A549 (cell line): ENCODE measurements around the gene ANKRD12. TPM values are rescaled to one million over a fixed set of nuclear protein-coding genes. Genes with fewer than 3 reads are reported as not detected.

Experiments
- ATAC-seq, 2 experiments: fragments of 200-7000 bp in 1 of 2; fragments of >200 bp in 1 of 2; cut with Nextera tagmentation in 1 of 2; cut with Tn5 transposase in 1 of 2; 3 replicates each; pipeline versions ENCODE4 v1.8.0 to v1.9.1; 2018 to 2020; ENCODE audit warnings: mild to moderate bottlenecking in 1 of 2, moderate library complexity in 1 of 2
- CTCF ChIA-PET: fragments of 300-600 bp; sonication (Branson Sonifier 250); formaldehyde crosslinking; extraction: SDS; loops from one replicate; lab custom pipeline; 2021; ENCODE audit warnings: antibody characterized with exemption, inconsistent platforms; lab: Yijun Ruan, JAX
- POLR2A ChIA-PET: fragments of 350-600 bp; formaldehyde crosslinking; extraction: SDS; loops from one replicate; lab custom pipeline; 2021; ENCODE audit warnings: antibody characterized with exemption, inconsistent platforms; lab: Yijun Ruan, JAX
- DNase-seq, 2 experiments: peaks; one replicate each; pipeline versions ENCODE4 v3.0.0 to v3.0.0-alpha.2; 2011 to 2016; ENCODE audit warnings: low read depth in 1 of 2, low spot score in 1 of 2
- FAIRE-seq: peaks from 2 replicates; lab custom pipeline; 2011; peaks lifted over from hg19 to GRCh38; lab: Jason Lieb, UNC
- H3K27ac ChIP-seq, 2 experiments: fragments of >200 bp; sonication (Bioruptor Twin); formaldehyde crosslinking; 3 replicates each; pipeline ENCODE4 v1.5.1; 2016 to 2017
- H3K4me1 ChIP-seq: fragments of >200 bp; sonication (Bioruptor Twin); formaldehyde crosslinking; 3 replicates; pipeline ENCODE4 v1.6.1; 2016
- H3K4me2 ChIP-seq: fragments of >200 bp; sonication (Bioruptor Twin); formaldehyde crosslinking; 3 replicates; pipeline ENCODE4 v1.6.1; 2016
- H3K4me3 ChIP-seq: fragments of >200 bp; sonication (Bioruptor Twin); formaldehyde crosslinking; 3 replicates; pipeline ENCODE4 v1.5.1; 2016
- H3K9me3 ChIP-seq: fragments of >200 bp; sonication (Bioruptor Twin); formaldehyde crosslinking; 3 replicates; pipeline ENCODE4 v1.6.1; 2016
- BHLHE40 ChIP-seq: IDR thresholded peaks from 2 replicates; pipeline ENCODE4 v1.6.1; 2012; ENCODE audit warnings: low read depth, low read length, inconsistent platforms
- CBX2 ChIP-seq: fragments of 200-600 bp; sonication (generic); IDR thresholded peaks from 2 replicates; pipeline ENCODE4 v1.6.1; 2016; ENCODE audit warnings: low read depth, mild to moderate bottlenecking, borderline replicate concordance
- CHD2 ChIP-seq: fragments of 150-350 bp; IDR thresholded peaks from 2 replicates; pipeline ENCODE4 v1.6.1; 2014; ENCODE audit warnings: low read length; ENCODE audit not compliant: partially characterized antibody
- CHD4 ChIP-seq: fragments of 200-600 bp; sonication (generic); IDR thresholded peaks from 2 replicates; pipeline ENCODE4 v1.6.1; 2016; ENCODE audit warnings: antibody characterized with exemption, mild to moderate bottlenecking, borderline replicate concordance
- EHF ChIP-seq: fragments of 250-450 bp; sonication (Bioruptor Pico); IDR thresholded peaks from 2 replicates; pipeline ENCODE4 v1.5.0; 2020; ENCODE audit warnings: mild to moderate bottlenecking
- EP300 ChIP-seq, 2 experiments: fragments of >200 bp; sonication (Bioruptor Twin); formaldehyde crosslinking; IDR thresholded peaks; 2 replicates in 1 of 2; 3 replicates in 1 of 2; pipeline ENCODE4 v1.6.1; 2016 to 2017
- HDAC2 ChIP-seq: fragments of 200-600 bp; sonication (generic); IDR thresholded peaks from 2 replicates; pipeline ENCODE4 v1.6.1; 2016
- JUN ChIP-seq, 2 experiments: fragments of >200 bp; sonication (Bioruptor Twin); formaldehyde crosslinking; IDR thresholded peaks; 2 replicates in 1 of 2; 3 replicates in 1 of 2; pipeline ENCODE4 v1.6.1; 2016 to 2017
- KDM1A ChIP-seq: fragments of 200-600 bp; sonication (generic); IDR thresholded peaks from 2 replicates; pipeline ENCODE4 v1.6.1; 2016; ENCODE audit warnings: low read depth, mild to moderate bottlenecking
- KDM5A ChIP-seq: fragments of 200-600 bp; sonication (generic); IDR thresholded peaks from 2 replicates; pipeline ENCODE4 v1.6.1; 2016; ENCODE audit warnings: antibody characterized with exemption, mild to moderate bottlenecking
- MAFK ChIP-seq: fragments of 450-650 bp; IDR thresholded peaks from 2 replicates; pipeline ENCODE4 v1.6.1; 2014; ENCODE audit not compliant: partially characterized antibody
- MYC ChIP-seq: IDR thresholded peaks from 2 replicates; pipeline ENCODE4 v1.6.1; 2012; ENCODE audit warnings: mild to moderate bottlenecking, inconsistent platforms, low read length, improper control_type of control experiment, borderline replicate concordance
- NFE2L2 ChIP-seq: fragments of 150-350 bp; conservative IDR thresholded peaks from 2 replicates; pipeline ENCODE4 v1.6.1; 2014; ENCODE audit warnings: low read length
- NPAS2 ChIP-seq: fragments of 250-450 bp; sonication (Bioruptor Pico); IDR thresholded peaks from 2 replicates; pipeline ENCODE4 v1.8.0; 2022; ENCODE audit warnings: mild to moderate bottlenecking, moderate library complexity, borderline replicate concordance
- NR3C1 ChIP-seq: fragments of >200 bp; sonication (Bioruptor Twin); formaldehyde crosslinking; IDR thresholded peaks from 3 replicates; pipeline ENCODE4 v1.6.1; 2017
- RARB ChIP-seq: fragments of 250-450 bp; sonication (Bioruptor Pico); IDR thresholded peaks from 2 replicates; pipeline ENCODE4 v1.8.0; 2021; ENCODE audit warnings: mild to moderate bottlenecking, moderate library complexity
- REST ChIP-seq: fragments of 200-600 bp; sonication (generic); IDR thresholded peaks from 2 replicates; pipeline ENCODE4 v1.6.1; 2016; ENCODE audit warnings: antibody characterized with exemption, mild to moderate bottlenecking, moderate library complexity
- SREBF2 ChIP-seq: fragments of 450-650 bp; IDR thresholded peaks from 2 replicates; pipeline ENCODE4 v1.6.1; 2014; ENCODE audit warnings: mild to moderate bottlenecking, moderate library complexity
- TFCP2L1 ChIP-seq: fragments of 250-450 bp; sonication (Bioruptor Pico); IDR thresholded peaks from 2 replicates; pipeline ENCODE4 v1.5.0; 2021; ENCODE audit warnings: mild to moderate bottlenecking
- ZC3H11A ChIP-seq: fragments of 450-650 bp; IDR thresholded peaks from 2 replicates; pipeline ENCODE4 v1.6.1; 2014; ENCODE audit warnings: antibody characterized with exemption, mild to moderate bottlenecking
- ZFP36 ChIP-seq: fragments of 450-650 bp; IDR thresholded peaks from 2 replicates; pipeline ENCODE4 v1.6.1; 2014; ENCODE audit warnings: borderline replicate concordance; ENCODE audit not compliant: partially characterized antibody
- WGBS: methylation state at CpG from one replicate; pipeline ENCODE4 v1.1.6; 2017; ENCODE audit errors: missing lambda C conversion rate; 5-methylcytosine and 5-hydroxymethylcytosine counted together
- polyA plus RNA-seq, 4 experiments: library from polyadenylated mRNA; depleted of rRNA in 3 of 4; stranded (reverse); fragments of >200 nt; fragmentation: RNase III in 1 of 4; extraction: RNeasy Plus Mini Kit Qiagen cat#74134 plus additional on column Dnase treatment in 1 of 4; gene quantifications; 2 replicates in 3 of 4; 3 replicates in 1 of 4; pipeline ENCODE4 v1.2.3, GENCODE V29; 2011 to 2017
- TF ChIP-seq, protein P1 (sequence below): fragments of 450-650 bp; IDR thresholded peaks from 2 replicates; pipeline ENCODE4 v1.6.1; 2014; ENCODE audit warnings: antibody characterized with exemption
- TF ChIP-seq, protein P2 (sequence below): fragments of >200 bp; sonication (Bioruptor Twin); formaldehyde crosslinking; IDR thresholded peaks from 3 replicates; pipeline ENCODE4 v1.5.1; 2016
- TF ChIP-seq, protein P3 (sequence below): fragments of 250-450 bp; sonication (Bioruptor Pico); IDR thresholded peaks from 2 replicates; pipeline ENCODE4 v1.5.0; 2021; ENCODE audit warnings: mild to moderate bottlenecking, moderate library complexity, borderline replicate concordance
- TF ChIP-seq, protein P4 (sequence below): IDR thresholded peaks from 2 replicates; pipeline ENCODE4 v1.6.1; 2012

The ANKRD12 gene
- polyA plus RNA-seq, 2 of the 4 experiments (the other 2 are of a cell fraction): 2.7 to 7.3 TPM

GRCh38 chr18:9156604-9157249 is 20.1 kb downstream of the ANKRD12 start:
- Histone ChIP-seq H3K4me1 (peaks cover 20% of the 10 kb centered on the region; the same call in 2 of the 3 replicates), H3K27ac (no peak overlapping the region), H3K9me3 (no peaks in the 10 kb centered on the region), H3K4me2 (no peak overlapping the region)
- ChIA-PET POLR2A (no interaction called here), CTCF (interaction anchor here (0.7 to 1.3 kb wide), 2 partner anchors 9 to 502 kb away, joined by 3 read pairs; no protein-coding TSS in a partner anchor)
- DNase-seq (no peak), ATAC-seq (no peak), FAIRE-seq (no peak)
- WGBS: 87% methylated on average over 4 of the region's 4 CpGs
- TF ChIP-seq, protein P1, sequence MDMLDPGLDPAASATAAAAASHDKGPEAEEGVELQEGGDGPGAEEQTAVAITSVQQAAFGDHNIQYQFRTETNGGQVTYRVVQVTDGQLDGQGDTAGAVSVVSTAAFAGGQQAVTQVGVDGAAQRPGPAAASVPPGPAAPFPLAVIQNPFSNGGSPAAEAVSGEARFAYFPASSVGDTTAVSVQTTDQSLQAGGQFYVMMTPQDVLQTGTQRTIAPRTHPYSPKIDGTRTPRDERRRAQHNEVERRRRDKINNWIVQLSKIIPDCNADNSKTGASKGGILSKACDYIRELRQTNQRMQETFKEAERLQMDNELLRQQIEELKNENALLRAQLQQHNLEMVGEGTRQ: no peak
- TF ChIP-seq ZFP36 (no peak), TFCP2L1 (CRISPR knock-in tag) (no peak), EHF (CRISPR knock-in tag) (no peak), RARB (CRISPR knock-in tag) (no peak), CHD4 (no peak), BHLHE40 (no peak), JUN (IDR thresholded peaks at IDR 0.05) (no peak), ZC3H11A (no peak), MYC (no peak), KDM5A (no peak), NFE2L2 (no peak), NPAS2 (no peak), EP300 (IDR thresholded peaks at IDR 0.05) (no peak)
- TF ChIP-seq, protein P2, sequence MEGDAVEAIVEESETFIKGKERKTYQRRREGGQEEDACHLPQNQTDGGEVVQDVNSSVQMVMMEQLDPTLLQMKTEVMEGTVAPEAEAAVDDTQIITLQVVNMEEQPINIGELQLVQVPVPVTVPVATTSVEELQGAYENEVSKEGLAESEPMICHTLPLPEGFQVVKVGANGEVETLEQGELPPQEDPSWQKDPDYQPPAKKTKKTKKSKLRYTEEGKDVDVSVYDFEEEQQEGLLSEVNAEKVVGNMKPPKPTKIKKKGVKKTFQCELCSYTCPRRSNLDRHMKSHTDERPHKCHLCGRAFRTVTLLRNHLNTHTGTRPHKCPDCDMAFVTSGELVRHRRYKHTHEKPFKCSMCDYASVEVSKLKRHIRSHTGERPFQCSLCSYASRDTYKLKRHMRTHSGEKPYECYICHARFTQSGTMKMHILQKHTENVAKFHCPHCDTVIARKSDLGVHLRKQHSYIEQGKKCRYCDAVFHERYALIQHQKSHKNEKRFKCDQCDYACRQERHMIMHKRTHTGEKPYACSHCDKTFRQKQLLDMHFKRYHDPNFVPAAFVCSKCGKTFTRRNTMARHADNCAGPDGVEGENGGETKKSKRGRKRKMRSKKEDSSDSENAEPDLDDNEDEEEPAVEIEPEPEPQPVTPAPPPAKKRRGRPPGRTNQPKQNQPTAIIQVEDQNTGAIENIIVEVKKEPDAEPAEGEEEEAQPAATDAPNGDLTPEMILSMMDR: no peak
- TF ChIP-seq, protein P3, sequence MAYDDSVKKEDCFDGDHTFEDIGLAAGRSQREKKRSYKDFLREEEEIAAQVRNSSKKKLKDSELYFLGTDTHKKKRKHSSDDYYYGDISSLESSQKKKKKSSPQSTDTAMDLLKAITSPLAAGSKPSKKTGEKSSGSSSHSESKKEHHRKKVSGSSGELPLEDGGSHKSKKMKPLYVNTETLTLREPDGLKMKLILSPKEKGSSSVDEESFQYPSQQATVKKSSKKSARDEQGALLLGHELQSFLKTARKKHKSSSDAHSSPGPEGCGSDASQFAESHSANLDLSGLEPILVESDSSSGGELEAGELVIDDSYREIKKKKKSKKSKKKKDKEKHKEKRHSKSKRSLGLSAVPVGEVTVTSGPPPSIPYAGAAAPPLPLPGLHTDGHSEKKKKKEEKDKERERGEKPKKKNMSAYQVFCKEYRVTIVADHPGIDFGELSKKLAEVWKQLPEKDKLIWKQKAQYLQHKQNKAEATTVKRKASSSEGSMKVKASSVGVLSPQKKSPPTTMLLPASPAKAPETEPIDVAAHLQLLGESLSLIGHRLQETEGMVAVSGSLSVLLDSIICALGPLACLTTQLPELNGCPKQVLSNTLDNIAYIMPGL (CRISPR knock-in tag): no peak
- TF ChIP-seq, protein P4, sequence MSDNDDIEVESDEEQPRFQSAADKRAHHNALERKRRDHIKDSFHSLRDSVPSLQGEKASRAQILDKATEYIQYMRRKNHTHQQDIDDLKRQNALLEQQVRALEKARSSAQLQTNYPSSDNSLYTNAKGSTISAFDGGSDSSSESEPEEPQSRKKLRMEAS: no peak
- TF ChIP-seq, all 56 proteins: peak for 0
- H3K4me3 ChIP-seq: no peak overlapping the region

- Histone ChIP-seq H3K4me2 (no peak overlapping the region), H3K9me3 (no peaks in the 10 kb centered on the region)
- no peak for DNase-seq
- ATAC-seq: no peak
- CTCF ChIA-PET: no interaction called here
- no peak for FAIRE-seq
- TF ChIP-seq, protein P3 (CRISPR knock-in tag): no peak
- TF ChIP-seq NPAS2: no peak
- no peak for TF ChIP-seq NR3C1
- no peak for TF ChIP-seq CBX2
- TF ChIP-seq REST: no peak
- TF ChIP-seq SREBF2: no peak
- no peak for TF ChIP-seq KDM1A
- no peak for TF ChIP-seq EHF (CRISPR knock-in tag)
- no peak for TF ChIP-seq RARB (CRISPR knock-in tag)
- no peak for TF ChIP-seq MAFK
- no peak for TF ChIP-seq HDAC2
- no peak for TF ChIP-seq CHD2
- TF ChIP-seq, all 56 proteins: peak for 0
- Histone ChIP-seq H3K4me3 (no peak overlapping the region), H3K4me1 (peaks cover 9% of the 10 kb centered on the region; the same call in 2 of the 3 replicates), H3K27ac (no peak overlapping the region)
- WGBS: 60% methylated on average over 2 of the region's 2 CpGs
- POLR2A ChIA-PET: no interaction called here
Measured at GRCh38 chr18:9157806-9158205, 21.2 kb downstream of the ANKRD12 start.
